ENCODE data around the gene PINLYP.

DNA sequence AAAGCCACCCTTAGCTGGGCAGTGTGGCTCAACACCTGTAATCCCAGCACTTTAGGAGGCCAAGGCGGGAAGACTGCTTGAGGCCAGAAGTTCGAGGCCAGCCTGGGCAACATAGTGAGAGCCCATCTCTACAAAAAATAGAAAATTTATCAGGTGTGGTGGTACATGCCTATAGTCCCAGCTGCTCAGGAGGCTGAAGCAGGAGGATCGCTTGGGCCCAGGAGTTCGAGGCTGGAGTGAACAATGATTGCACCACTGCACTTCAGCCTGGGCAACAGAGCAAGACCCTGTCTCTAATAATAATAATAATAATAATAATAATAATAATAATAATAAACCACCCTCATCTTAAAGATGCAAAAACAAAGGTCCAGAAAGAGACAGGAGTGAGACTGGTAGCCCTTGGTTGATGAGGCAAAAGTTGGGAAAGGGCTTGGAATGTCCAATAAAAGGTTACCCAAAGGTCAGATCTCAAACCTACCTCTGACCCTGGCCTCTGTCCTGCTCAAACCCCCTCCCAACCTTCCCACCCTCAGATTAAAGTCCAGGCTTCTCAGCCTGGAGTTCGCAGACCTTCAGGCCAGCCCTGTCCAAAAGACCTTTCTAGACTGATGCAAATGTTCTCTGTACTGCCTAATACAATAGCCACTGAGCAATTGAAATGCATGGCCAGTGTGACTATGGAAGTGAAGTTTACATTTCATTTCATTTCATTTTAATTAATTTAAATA lies 33.5 kb upstream of the PINLYP start:
- TF ChIP-seq ZFP30 (CRISPR knock-in tag; IDR thresholded peaks at IDR 0.05), result no peak
- no peak for TF ChIP-seq SNAI2 (CRISPR knock-in tag; IDR thresholded peaks at IDR 0.05)
- no peak for TF ChIP-seq TOX (CRISPR knock-in tag; IDR thresholded peaks at IDR 0.05; ENCODE audit: borderline replicate concordance)
- no peak for TF ChIP-seq BACH2 (CRISPR knock-in tag; IDR thresholded peaks at IDR 0.05; ENCODE audit: borderline replicate concordance)
- no peak for TF ChIP-seq RARB (CRISPR knock-in tag; IDR thresholded peaks at IDR 0.05)
- TF ChIP-seq PPARA (CRISPR knock-in tag; IDR thresholded peaks at IDR 0.05; ENCODE audit: borderline replicate concordance), result no peak
- TF ChIP-seq, protein P1, sequence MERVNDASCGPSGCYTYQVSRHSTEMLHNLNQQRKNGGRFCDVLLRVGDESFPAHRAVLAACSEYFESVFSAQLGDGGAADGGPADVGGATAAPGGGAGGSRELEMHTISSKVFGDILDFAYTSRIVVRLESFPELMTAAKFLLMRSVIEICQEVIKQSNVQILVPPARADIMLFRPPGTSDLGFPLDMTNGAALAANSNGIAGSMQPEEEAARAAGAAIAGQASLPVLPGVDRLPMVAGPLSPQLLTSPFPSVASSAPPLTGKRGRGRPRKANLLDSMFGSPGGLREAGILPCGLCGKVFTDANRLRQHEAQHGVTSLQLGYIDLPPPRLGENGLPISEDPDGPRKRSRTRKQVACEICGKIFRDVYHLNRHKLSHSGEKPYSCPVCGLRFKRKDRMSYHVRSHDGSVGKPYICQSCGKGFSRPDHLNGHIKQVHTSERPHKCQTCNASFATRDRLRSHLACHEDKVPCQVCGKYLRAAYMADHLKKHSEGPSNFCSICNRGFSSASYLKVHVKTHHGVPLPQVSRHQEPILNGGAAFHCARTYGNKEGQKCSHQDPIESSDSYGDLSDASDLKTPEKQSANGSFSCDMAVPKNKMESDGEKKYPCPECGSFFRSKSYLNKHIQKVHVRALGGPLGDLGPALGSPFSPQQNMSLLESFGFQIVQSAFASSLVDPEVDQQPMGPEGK (CRISPR knock-in tag; IDR thresholded peaks at IDR 0.05; ENCODE audit: borderline replicate concordance), result no peak
